Measurements from ENCODE around the gene SNAP25. TPM values are rescaled to one million over a fixed set of nuclear protein-coding genes. Genes with fewer than 3 reads are reported as not detected.

Gene SNAP25
- total and polyA plus RNA-seq, 10 of the 15 experiments (the other 5 are each of a cell fraction or from before 2014, with no cell fraction given), result not detected

- Histone ChIP-seq H3K79me2 (ENCODE audit: control insufficient read depth, insufficient read depth, low read length) (no peaks in the 10 kb centered on the region), H4K20me1 (ENCODE audit: control insufficient read depth, insufficient read depth) (no peaks in the 10 kb centered on the region), H3K4me1 (ENCODE audit: control insufficient read depth, insufficient read depth, low read length) (no peaks in the 10 kb centered on the region), H3K4me3 (no peak overlapping the region), H3K27ac (ENCODE audit: control insufficient read depth, insufficient read depth) (no peak overlapping the region), H3K9me3 (replicated peaks; ENCODE audit: control insufficient read depth, insufficient read depth, low read length) (no peaks in the 10 kb centered on the region; the same call in 2 of the 3 replicates), H3K9ac (ENCODE audit: control insufficient read depth, insufficient read depth, low read length) (no peak overlapping the region), H3K27me3 (replicated peaks in 1 of 2; ENCODE audit: control insufficient read depth in 2 of 2, insufficient read depth in 2 of 2, low read length in 1 of 2) (no peaks in the 10 kb centered on the region; a peak in 1 of 4 replicates), H3K4me2 (ENCODE audit: control insufficient read depth, insufficient read depth) (no peak overlapping the region), H2AFZ (ENCODE audit: control insufficient read depth, low read depth, low read length) (no peak overlapping the region), H3K36me3 (ENCODE audit: control insufficient read depth in 2 of 2, insufficient read depth in 2 of 2, low read length in 1 of 2) (no peaks in the 10 kb centered on the region)
- intact Hi-C loops (cut with micrococcal nuclease; ENCODE audit: unreplicated experiment) (loop anchor here (10.0 kb wide), 1 partner anchor 246 kb away; no protein-coding TSS in a partner anchor), in situ Hi-C loops (cut with MboI) (no loop called here)
- ATAC-seq, result no peak
- DNase-seq (ENCODE audit: low read depth, low spot score), result no peak
- CTCF ChIA-PET, result no interaction called here
- FAIRE-seq, result no peak
- SMC1A ChIA-PET (ENCODE audit: uncharacterized antibody, unreplicated experiment), result no interaction called here
- RAD21 ChIA-PET (ENCODE audit: unreplicated experiment), result no interaction called here
- no TSS peak for BruUV-seq (replicated peaks)
- WGBS (ENCODE audit: insufficient coverage, insufficient replicate concordance, low lambda C conversion rate, missing lambda C conversion rate), result 37% methylated on average over 6 of the region's 6 CpGs
- TF ChIP-seq EED (IDR thresholded peaks at IDR 0.05; ENCODE audit: low read depth), result no peak
- no peak for TF ChIP-seq BMI1 (IDR thresholded peaks at IDR 0.05; ENCODE audit: borderline replicate concordance)
- no peak for TF ChIP-seq PRDM15 (CRISPR knock-in tag; IDR thresholded peaks at IDR 0.05)
- no peak for TF ChIP-seq ZNF622 (IDR thresholded peaks at IDR 0.05)
- no peak for TF ChIP-seq MAX (IDR thresholded peaks at IDR 0.05; ENCODE audit: low read depth, low read length)
- no peak for TF ChIP-seq KDM1A (IDR thresholded peaks at IDR 0.05; ENCODE audit: borderline replicate concordance)
- no peak for TF ChIP-seq CHD4 (IDR thresholded peaks at IDR 0.05)
- no peak for TF ChIP-seq NR2F1 (conservative IDR thresholded peaks at IDR 0.05)
- no peak for TF ChIP-seq EP300 (IDR thresholded peaks at IDR 0.05; ENCODE audit: borderline replicate concordance in 1 of 2, control insufficient read depth in 1 of 2, low read depth in 2 of 2, low read length in 2 of 2)
- no peak for TF ChIP-seq GATAD2B (conservative IDR thresholded peaks at IDR 0.05; ENCODE audit: low read depth)
- no peak for TF ChIP-seq E2F8 (IDR thresholded peaks at IDR 0.05; ENCODE audit: low read depth, partially characterized antibody)
- TF ChIP-seq EGR1 (IDR thresholded peaks at IDR 0.05; ENCODE audit: borderline replicate concordance in 1 of 2, low read depth in 2 of 2, low read length in 2 of 2), result no peak
- TF ChIP-seq MEF2B (IDR thresholded peaks at IDR 0.05; ENCODE audit: partially characterized antibody, poor library complexity, severe bottlenecking), result no peak
- TF ChIP-seq POU2F2 (IDR thresholded peaks at IDR 0.05; ENCODE audit: borderline replicate concordance, low read depth, low read length), result no peak
- no peak for TF ChIP-seq JUNB (IDR thresholded peaks at IDR 0.05)
- TF ChIP-seq POLR2AphosphoS2 (IDR thresholded peaks at IDR 0.05; ENCODE audit: low read depth, low read length), result no peak
- no peak for TF ChIP-seq BHLHE40 (IDR thresholded peaks at IDR 0.05; ENCODE audit: borderline replicate concordance in 1 of 2, low read depth in 2 of 2, low read length in 1 of 2)
- TF ChIP-seq RUNX3 (IDR thresholded peaks at IDR 0.05; ENCODE audit: low read length), result no peak
- POLR2A ChIA-PET, result no interaction called here
Measured at GRCh38 chr20:10221021-10221420, 2.4 kb downstream of the SNAP25 start.
